HepG2 (cell line): ENCODE data around the gene C2orf42. TPM values are rescaled to one million over a fixed set of nuclear protein-coding genes. Genes with fewer than 3 reads are reported as not detected.

Source experiments
- EHMT2 ChIP-seq: fragments of 200-600 bp; sonication (generic); IDR thresholded peaks from 2 replicates; pipeline ENCODE4 v1.7.0; 2017; ENCODE audit warnings: antibody characterized with exemption, low read depth, low read length, borderline replicate concordance
- FIP1L1 ChIP-seq: fragments of 200-400 bp; formaldehyde crosslinking; IDR thresholded peaks from 2 replicates; pipeline ENCODE4 v1.6.1; 2018; ENCODE audit warnings: low read depth, mild to moderate bottlenecking, low read length, moderate library complexity, borderline replicate concordance; ENCODE audit not compliant: insufficient read depth
- FOXK1 ChIP-seq: sonication (generic); formaldehyde crosslinking; IDR thresholded peaks from 2 replicates; pipeline ENCODE4 v1.4.0; 2020; ENCODE audit warnings: low read depth, missing genetic modification reagents, borderline replicate concordance
- HOXA7 ChIP-seq: sonication (generic); formaldehyde crosslinking; IDR thresholded peaks from 2 replicates; pipeline ENCODE4 v1.8.1; 2022; ENCODE audit warnings: mild to moderate bottlenecking, missing genetic modification reagents, moderate library complexity
- JARID2 ChIP-seq: sonication (generic); formaldehyde crosslinking; IDR thresholded peaks from 2 replicates; pipeline ENCODE4 v1.8.1; 2023; ENCODE audit warnings: missing genetic modification reagents, inconsistent platforms; ENCODE audit not compliant: insufficient replicate concordance
- NFE2L2 ChIP-seq: fragments of 150-350 bp; IDR thresholded peaks from 2 replicates; pipeline ENCODE4 v1.6.1; 2014; ENCODE audit warnings: low read length
- PHF21A ChIP-seq: sonication (generic); formaldehyde crosslinking; IDR thresholded peaks from 2 replicates; pipeline ENCODE4 v1.5.0; 2020; ENCODE audit warnings: mild to moderate bottlenecking, missing genetic modification reagents
- RXRB ChIP-seq: IDR thresholded peaks from 2 replicates; pipeline ENCODE4 v1.6.1; 2016; ENCODE audit warnings: borderline replicate concordance, missing genetic modification reagents, missing compliant biosample characterization
- SRSF4 ChIP-seq: fragments of 200-400 bp; formaldehyde crosslinking; IDR thresholded peaks from one replicate; pipeline ENCODE4 v1.6.1; 2018; ENCODE audit warnings: mild to moderate bottlenecking, low read depth, low read length, moderate library complexity; ENCODE audit not compliant: poor library complexity, severe bottlenecking
- ZBTB38 ChIP-seq: sonication (generic); formaldehyde crosslinking; IDR thresholded peaks from 2 replicates; pipeline ENCODE4 v1.5.1; 2020; ENCODE audit warnings: mild to moderate bottlenecking, missing genetic modification reagents
- ZBTB8A ChIP-seq: sonication (generic); formaldehyde crosslinking; IDR thresholded peaks from 2 replicates; pipeline ENCODE4 v1.4.0; 2020; ENCODE audit warnings: mild to moderate bottlenecking, low read depth, missing genetic modification reagents, borderline replicate concordance
- ZFP36 ChIP-seq: fragments of 150-350 bp; IDR thresholded peaks from 2 replicates; pipeline ENCODE4 v1.6.1; 2018; ENCODE audit warnings: borderline replicate concordance, low read length, low read depth; ENCODE audit not compliant: partially characterized antibody
- ZNF232 ChIP-seq: sonication (generic); formaldehyde crosslinking; IDR thresholded peaks from 2 replicates; pipeline ENCODE4 v1.4.0; 2020; ENCODE audit warnings: missing genetic modification reagents, borderline replicate concordance
- ZNF251 ChIP-seq: sonication (generic); formaldehyde crosslinking; IDR thresholded peaks from 2 replicates; pipeline ENCODE4 v1.9.0; 2021; ENCODE audit warnings: mild to moderate bottlenecking, missing genetic modification reagents
- ZNF335 ChIP-seq: sonication (generic); formaldehyde crosslinking; IDR thresholded peaks from 2 replicates; pipeline ENCODE4 v1.4.0; 2020; ENCODE audit warnings: missing genetic modification reagents
- ZNF556 ChIP-seq: sonication (generic); formaldehyde crosslinking; IDR thresholded peaks from 2 replicates; pipeline ENCODE4 v1.4.0; 2020; ENCODE audit warnings: mild to moderate bottlenecking, missing genetic modification reagents, borderline replicate concordance
- ZNF562 ChIP-seq: sonication (generic); formaldehyde crosslinking; IDR thresholded peaks from 2 replicates; pipeline ENCODE4 v1.8.0; 2022; ENCODE audit warnings: missing genetic modification reagents, borderline replicate concordance
- ZNF670 ChIP-seq: sonication (generic); formaldehyde crosslinking; IDR thresholded peaks from 2 replicates; pipeline ENCODE4 v1.8.0; 2022; ENCODE audit warnings: mild to moderate bottlenecking, missing genetic modification reagents, borderline replicate concordance
- ZNF841 ChIP-seq: sonication (generic); formaldehyde crosslinking; IDR thresholded peaks from 2 replicates; pipeline ENCODE4 v1.8.1; 2023; ENCODE audit warnings: missing genetic modification reagents, borderline replicate concordance
- polyA plus RNA-seq, 8 experiments: library from polyadenylated mRNA; depleted of rRNA in 3 of 8; stranded (reverse) in 7 of 8; unstranded in 1 of 8; fragments of >200 nt; fragmentation: Illumina TruSeq in 4 of 8; extraction: Trizol in 4 of 8; gene quantifications; 2 replicates each; pipeline versions ENCODE4 v1.2.1 to v1.2.3, GENCODE V29; 2011 to 2016; ENCODE audit warnings: low read depth in 4 of 8, missing spikeins in 1 of 8, mixed read lengths in 1 of 8; ENCODE audit not compliant: insufficient read depth in 1 of 8
- total RNA-seq, 5 experiments: library from RNA; depleted of rRNA; stranded (reverse); fragments of >200 nt; fragmentation: Illumina TruSeq; extraction: Trizol; gene quantifications; 2 replicates each; pipeline ENCODE4 v1.2.3, GENCODE V29; 2016; ENCODE audit warnings: low read depth in 1 of 5
- TF ChIP-seq, protein P1 (sequence below): sonication (generic); formaldehyde crosslinking; IDR thresholded peaks from 2 replicates; pipeline ENCODE4 v1.5.0; 2020; ENCODE audit warnings: mild to moderate bottlenecking, missing genetic modification reagents
- TF ChIP-seq, protein P2 (sequence below): sonication (generic); formaldehyde crosslinking; IDR thresholded peaks from 2 replicates; pipeline ENCODE4 v1.4.0; 2020; ENCODE audit warnings: missing genetic modification reagents
- TF ChIP-seq, protein P3 (sequence below): IDR thresholded peaks from 2 replicates; pipeline ENCODE4 v1.6.1; 2016
- TF ChIP-seq, protein P4 (sequence below): sonication (generic); formaldehyde crosslinking; IDR thresholded peaks from 2 replicates; pipeline ENCODE4 v1.8.1; 2023; ENCODE audit warnings: missing genetic modification reagents, mild to moderate bottlenecking, borderline replicate concordance

Gene C2orf42
- total and polyA plus RNA-seq, 2 of the 13 experiments (the other 11 are each of a cell fraction or from before 2014, with no cell fraction given): 9.3 to 9.9 TPM

DNA sequence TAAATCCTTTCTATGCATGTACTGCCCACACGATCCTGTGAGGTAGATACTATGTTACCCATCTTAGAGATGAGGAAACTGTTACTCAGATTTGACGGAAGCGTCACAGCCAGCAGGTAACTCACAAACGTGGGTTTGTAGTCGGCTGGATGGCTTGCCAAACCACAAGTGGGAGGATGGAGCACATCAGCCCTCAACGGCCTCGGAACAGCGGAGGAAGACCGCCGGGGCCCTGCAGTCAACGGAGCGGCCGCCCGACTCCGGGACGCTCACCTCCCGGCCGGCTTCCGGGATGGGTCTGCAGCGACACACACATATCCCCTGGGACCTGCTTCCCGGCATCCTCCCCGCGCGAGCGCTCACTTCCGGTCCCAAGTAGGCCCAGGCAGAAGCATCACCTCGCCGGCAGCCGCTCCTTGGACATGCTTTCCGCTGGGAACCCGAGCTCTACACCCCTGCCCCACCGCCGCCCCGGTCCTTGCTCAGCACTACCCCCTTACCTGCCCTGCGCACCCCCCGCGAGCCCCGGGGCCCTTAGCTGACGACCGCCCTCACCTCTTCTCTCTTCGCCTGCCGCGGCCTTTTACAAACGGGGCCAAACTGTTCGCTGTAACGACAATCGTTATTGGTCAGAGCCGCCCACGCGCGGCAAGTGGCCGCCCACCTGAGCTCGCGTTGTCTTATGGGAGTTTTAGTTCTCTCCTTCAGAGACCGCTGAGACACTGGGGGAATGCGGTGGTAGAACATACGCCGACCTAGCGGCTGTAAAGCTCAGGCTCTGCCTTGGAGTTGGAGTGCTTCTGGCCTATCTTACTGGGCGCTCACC lies at the start of gene C2orf42 (continued):
- TF ChIP-seq ZNF232 (CRISPR knock-in tag) (peak; percentile 83; the same call in 1 of the 2 replicates), ZBTB8A (peak; percentile 91), SRSF4 (no peak), ZNF841 (no peak), EHMT2 (no peak; the same call in 1 of the 2 replicates), ZNF670 (CRISPR knock-in tag) (peak; percentile 85), RXRB (CRISPR knock-in tag) (peak; percentile 64), PHF21A (CRISPR knock-in tag) (peak; percentile 59), ZNF251 (CRISPR knock-in tag) (peak; percentile 52; the same call in 1 of the 2 replicates), JARID2 (CRISPR knock-in tag) (peak; percentile 80), ZNF562 (CRISPR knock-in tag) (no peak), ZBTB38 (CRISPR knock-in tag) (peak; percentile 80; the same call in 1 of the 2 replicates), NFE2L2 (no peak), ZNF556 (CRISPR knock-in tag) (peak; percentile 98), ZFP36 (no peak), ZNF335 (CRISPR knock-in tag) (peak; percentile 92; the same call in 1 of the 2 replicates), FIP1L1 (peak; percentile 60; the same call in 1 of the 2 replicates), FOXK1 (CRISPR knock-in tag) (peak; percentile 71), HOXA7 (CRISPR knock-in tag) (no peak)
- TF ChIP-seq, protein P1, sequence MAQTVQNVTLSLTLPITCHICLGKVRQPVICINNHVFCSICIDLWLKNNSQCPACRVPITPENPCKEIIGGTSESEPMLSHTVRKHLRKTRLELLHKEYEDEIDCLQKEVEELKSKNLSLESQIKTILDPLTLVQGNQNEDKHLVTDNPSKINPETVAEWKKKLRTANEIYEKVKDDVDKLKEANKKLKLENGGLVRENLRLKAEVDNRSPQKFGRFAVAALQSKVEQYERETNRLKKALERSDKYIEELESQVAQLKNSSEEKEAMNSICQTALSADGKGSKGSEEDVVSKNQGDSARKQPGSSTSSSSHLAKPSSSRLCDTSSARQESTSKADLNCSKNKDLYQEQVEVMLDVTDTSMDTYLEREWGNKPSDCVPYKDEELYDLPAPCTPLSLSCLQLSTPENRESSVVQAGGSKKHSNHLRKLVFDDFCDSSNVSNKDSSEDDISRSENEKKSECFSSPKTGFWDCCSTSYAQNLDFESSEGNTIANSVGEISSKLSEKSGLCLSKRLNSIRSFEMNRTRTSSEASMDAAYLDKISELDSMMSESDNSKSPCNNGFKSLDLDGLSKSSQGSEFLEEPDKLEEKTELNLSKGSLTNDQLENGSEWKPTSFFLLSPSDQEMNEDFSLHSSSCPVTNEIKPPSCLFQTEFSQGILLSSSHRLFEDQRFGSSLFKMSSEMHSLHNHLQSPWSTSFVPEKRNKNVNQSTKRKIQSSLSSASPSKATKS: no peak
- TF ChIP-seq, protein P2, sequence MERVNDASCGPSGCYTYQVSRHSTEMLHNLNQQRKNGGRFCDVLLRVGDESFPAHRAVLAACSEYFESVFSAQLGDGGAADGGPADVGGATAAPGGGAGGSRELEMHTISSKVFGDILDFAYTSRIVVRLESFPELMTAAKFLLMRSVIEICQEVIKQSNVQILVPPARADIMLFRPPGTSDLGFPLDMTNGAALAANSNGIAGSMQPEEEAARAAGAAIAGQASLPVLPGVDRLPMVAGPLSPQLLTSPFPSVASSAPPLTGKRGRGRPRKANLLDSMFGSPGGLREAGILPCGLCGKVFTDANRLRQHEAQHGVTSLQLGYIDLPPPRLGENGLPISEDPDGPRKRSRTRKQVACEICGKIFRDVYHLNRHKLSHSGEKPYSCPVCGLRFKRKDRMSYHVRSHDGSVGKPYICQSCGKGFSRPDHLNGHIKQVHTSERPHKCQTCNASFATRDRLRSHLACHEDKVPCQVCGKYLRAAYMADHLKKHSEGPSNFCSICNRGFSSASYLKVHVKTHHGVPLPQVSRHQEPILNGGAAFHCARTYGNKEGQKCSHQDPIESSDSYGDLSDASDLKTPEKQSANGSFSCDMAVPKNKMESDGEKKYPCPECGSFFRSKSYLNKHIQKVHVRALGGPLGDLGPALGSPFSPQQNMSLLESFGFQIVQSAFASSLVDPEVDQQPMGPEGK (CRISPR knock-in tag): 0 out of 2 replicates have a peak, but pooled peaks have one; percentile 37
- TF ChIP-seq, protein P3, sequence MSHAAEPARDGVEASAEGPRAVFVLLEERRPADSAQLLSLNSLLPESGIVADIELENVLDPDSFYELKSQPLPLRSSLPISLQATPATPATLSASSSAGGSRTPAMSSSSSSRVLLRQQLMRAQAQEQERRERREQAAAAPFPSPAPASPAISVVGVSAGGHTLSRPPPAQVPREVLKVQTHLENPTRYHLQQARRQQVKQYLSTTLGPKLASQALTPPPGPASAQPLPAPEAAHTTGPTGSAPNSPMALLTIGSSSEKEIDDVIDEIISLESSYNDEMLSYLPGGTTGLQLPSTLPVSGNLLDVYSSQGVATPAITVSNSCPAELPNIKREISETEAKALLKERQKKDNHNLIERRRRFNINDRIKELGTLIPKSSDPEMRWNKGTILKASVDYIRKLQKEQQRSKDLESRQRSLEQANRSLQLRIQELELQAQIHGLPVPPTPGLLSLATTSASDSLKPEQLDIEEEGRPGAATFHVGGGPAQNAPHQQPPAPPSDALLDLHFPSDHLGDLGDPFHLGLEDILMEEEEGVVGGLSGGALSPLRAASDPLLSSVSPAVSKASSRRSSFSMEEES (CRISPR knock-in tag): peak; percentile 56
- TF ChIP-seq, protein P4, sequence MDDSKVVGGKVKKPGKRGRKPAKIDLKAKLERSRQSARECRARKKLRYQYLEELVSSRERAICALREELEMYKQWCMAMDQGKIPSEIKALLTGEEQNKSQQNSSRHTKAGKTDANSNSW (CRISPR knock-in tag): peak; percentile 80; the same call in 1 of the 2 replicates
